ENCODE results near the gene TCOF1.

GRCh38 chr5:150402901-150403342 lies 45.4 kb downstream of the TCOF1 start:
- TF ChIP-seq FOXM1 (IDR thresholded peaks at IDR 0.05; ENCODE audit: borderline replicate concordance, low read depth) = no peak
- TF ChIP-seq REST (IDR thresholded peaks at IDR 0.05; ENCODE audit: low read depth) = no peak
- TF ChIP-seq TAF1 (IDR thresholded peaks at IDR 0.05; ENCODE audit: low read depth) = no peak
- no peak for TF ChIP-seq MAX (IDR thresholded peaks at IDR 0.05)
